Heart left ventricle (tissue), 16 donors: ENCODE results near the gene PMS2. TPM values are rescaled to one million over a fixed set of nuclear protein-coding genes. Genes with fewer than 3 reads are reported as not detected.
A peak's percentile ranks its signal among the peaks of the same experiment; 100 is the strongest.

Experiments
- ATAC-seq, 4 donors: fragments of 200-7000 bp; cut with Tn5 transposase; one replicate each; pipeline ENCODE4 v1.9.1; 2020 to 2022; ENCODE audit warnings: moderate library complexity in 4 of 4, mild to moderate bottlenecking in 3 of 4, moderate number of reproducible peaks in 1 of 4
- DNase-seq, 5 donors: peaks; one replicate each; pipeline ENCODE4 v3.0.0-alpha.2; 2020
- H3K27ac ChIP-seq, 12 donors: fragments of 200-600 bp; sonication (generic) in 4 of 12; one replicate each; pipeline versions ENCODE4 v1.5.0 to v1.8.0; 2016 to 2022; ENCODE audit warnings: mild to moderate bottlenecking in 2 of 12
- H3K27me3 ChIP-seq, 9 donors: fragments of 200-600 bp; sonication (generic) in 2 of 9; one replicate each; pipeline versions ENCODE4 v1.5.1 to v1.8.0; 2016 to 2022; ENCODE audit warnings: mild to moderate bottlenecking in 3 of 9
- H3K36me3 ChIP-seq, 9 donors: fragments of 200-600 bp; sonication (generic) in 2 of 9; one replicate each; pipeline versions ENCODE4 v1.5.0 to v1.8.0; 2018 to 2022; ENCODE audit warnings: mild to moderate bottlenecking in 2 of 9
- H3K4me1 ChIP-seq, 12 donors: fragments of 200-600 bp; sonication (generic) in 4 of 12; one replicate each; pipeline versions ENCODE4 v1.5.0 to v1.8.0; 2016 to 2022; ENCODE audit warnings: mild to moderate bottlenecking in 3 of 12
- H3K4me3 ChIP-seq, 12 donors: fragments of 200-600 bp; sonication (generic) in 4 of 12; one replicate each; pipeline versions ENCODE4 v1.5.0 to v1.8.0; 2017 to 2022; ENCODE audit warnings: mild to moderate bottlenecking in 9 of 12, moderate library complexity in 4 of 12
- H3K9me3 ChIP-seq, 12 donors: fragments of 200-600 bp; sonication (generic) in 4 of 12; one replicate each; pipeline versions ENCODE4 v1.5.0 to v1.8.0; 2016 to 2022; ENCODE audit warnings: mild to moderate bottlenecking in 1 of 12
- POLR2A ChIP-seq, 2 donors: fragments of 450-650 bp; IDR thresholded peaks; one replicate each; pipeline ENCODE4 v1.6.1; 2017; ENCODE audit warnings: antibody characterized with exemption in 2 of 2, mild to moderate bottlenecking in 2 of 2, moderate library complexity in 2 of 2
- WGBS, 4 donors: extraction: QIAGEN DNeasy Blood & Tissue Kit in 2 of 4; methylation state at CpG; one replicate each; pipeline versions ENCODE4 v1.1.5 to v1.1.7; 2013 to 2018; 5-methylcytosine and 5-hydroxymethylcytosine counted together
- intact Hi-C, 10 donors: fragments of 100-400 bp; cut with DNase I; formaldehyde crosslinking; loops; one replicate each; pipeline versions ENCODE4 v1.11.1 to v1.14.2; 2022
- polyA plus RNA-seq, 2 donors: library from polyadenylated mRNA; stranded (reverse); fragments of 200-250 nt; gene quantifications; one replicate each; pipeline ENCODE4 v1.2.3, GENCODE V29; 2013
- total RNA-seq, 9 donors: library from RNA; depleted of rRNA in 2 of 9; stranded (reverse); fragments of >200 nt in 2 of 9; fragmentation: NEBNext Ultra II Directional in 3 of 9; extraction: Animal tissue kit (Norgen Biotek cat#: 25700) in 3 of 9; gene quantifications; one replicate each; pipeline versions ENCODE4 v1.1.0 to v1.2.4, GENCODE V29; 2016 to 2023
- TF ChIP-seq, protein P1 (sequence below), 12 donors: fragments of 200-600 bp; sonication (generic) in 4 of 12; IDR thresholded peaks; one replicate each; pipeline versions ENCODE4 v1.5.0 to v1.8.0; 2018 to 2022; ENCODE audit warnings: antibody characterized with exemption in 12 of 12, mild to moderate bottlenecking in 5 of 12
- donor health status: ischemic (EF 13 %, LVEDD 7.1; RV severe dilation, severe dysfunction).
- donor health status: healthy with polysubstance abuse.
- donor health status: DM: no; HTN: yes; CAD: no.
- donor health status: DM: no; HTN: no; CAD: no.
- donor health status: ischemic (EF 25% LVEDD 6.9; RV normal size, moderate dysfunction).
- donor health status: ischemic (EF 25% LVEDD 5.7; RV mildly dilated, moderate dysfunction).
- donor health status: healthy.
- donor health status: DM: yes; HTN: yes; CAD: no.
- donor health status: ischemic (EF 35%, LVEDD 5.7; RV mildly dilated, moderate dysfunction).
- donor health status: nonischemic (EF 11% LVEDD 7.7; RV severe dilation, severe dysfunction).
- donor health status: DM: yes; HTN: yes; CAD: no.
- donor health status: PGD.
- donor health status: ischemic (EF 29% LVEDD 5.4; RV normal size, mild dysfunction).
- donor health status: nonischemic (EF 23%, LVEDD 6.1; RV moderate dilation, normal function).

Gene PMS2
- total and polyA plus RNA-seq, 11 donors = 2.4 to 10.5 (median 6.4) TPM

GRCh38 chr7:6022707-6023106 lies 13.9 kb upstream of the PMS2 start:
- intact Hi-C loops = no loop called here
- H3K9me3 ChIP-seq = no peaks in the 10 kb centered on the region
- H3K27ac ChIP-seq = no peak overlapping the region
- peaks cover 0 to 37% (median 9%) of the 10 kb centered on the region in 12 donors for H3K4me1 ChIP-seq
- WGBS, 4 donors = 84 to 92% (median 92%) methylated on average over 3 of the region's 3 CpGs
- peaks cover 0 to 100% (median 95%) of the 10 kb centered on the region in 9 donors for H3K36me3 ChIP-seq
- ATAC-seq (no peak), DNase-seq (no peak)
- no peaks in the 10 kb centered on the region for H3K27me3 ChIP-seq
- no peak for TF ChIP-seq POLR2A (IDR thresholded peaks at IDR 0.05)
- TF ChIP-seq, protein P1, sequence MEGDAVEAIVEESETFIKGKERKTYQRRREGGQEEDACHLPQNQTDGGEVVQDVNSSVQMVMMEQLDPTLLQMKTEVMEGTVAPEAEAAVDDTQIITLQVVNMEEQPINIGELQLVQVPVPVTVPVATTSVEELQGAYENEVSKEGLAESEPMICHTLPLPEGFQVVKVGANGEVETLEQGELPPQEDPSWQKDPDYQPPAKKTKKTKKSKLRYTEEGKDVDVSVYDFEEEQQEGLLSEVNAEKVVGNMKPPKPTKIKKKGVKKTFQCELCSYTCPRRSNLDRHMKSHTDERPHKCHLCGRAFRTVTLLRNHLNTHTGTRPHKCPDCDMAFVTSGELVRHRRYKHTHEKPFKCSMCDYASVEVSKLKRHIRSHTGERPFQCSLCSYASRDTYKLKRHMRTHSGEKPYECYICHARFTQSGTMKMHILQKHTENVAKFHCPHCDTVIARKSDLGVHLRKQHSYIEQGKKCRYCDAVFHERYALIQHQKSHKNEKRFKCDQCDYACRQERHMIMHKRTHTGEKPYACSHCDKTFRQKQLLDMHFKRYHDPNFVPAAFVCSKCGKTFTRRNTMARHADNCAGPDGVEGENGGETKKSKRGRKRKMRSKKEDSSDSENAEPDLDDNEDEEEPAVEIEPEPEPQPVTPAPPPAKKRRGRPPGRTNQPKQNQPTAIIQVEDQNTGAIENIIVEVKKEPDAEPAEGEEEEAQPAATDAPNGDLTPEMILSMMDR (IDR thresholded peaks at IDR 0.05) = no peak
- H3K4me3 ChIP-seq = no peak overlapping the region

DNA sequence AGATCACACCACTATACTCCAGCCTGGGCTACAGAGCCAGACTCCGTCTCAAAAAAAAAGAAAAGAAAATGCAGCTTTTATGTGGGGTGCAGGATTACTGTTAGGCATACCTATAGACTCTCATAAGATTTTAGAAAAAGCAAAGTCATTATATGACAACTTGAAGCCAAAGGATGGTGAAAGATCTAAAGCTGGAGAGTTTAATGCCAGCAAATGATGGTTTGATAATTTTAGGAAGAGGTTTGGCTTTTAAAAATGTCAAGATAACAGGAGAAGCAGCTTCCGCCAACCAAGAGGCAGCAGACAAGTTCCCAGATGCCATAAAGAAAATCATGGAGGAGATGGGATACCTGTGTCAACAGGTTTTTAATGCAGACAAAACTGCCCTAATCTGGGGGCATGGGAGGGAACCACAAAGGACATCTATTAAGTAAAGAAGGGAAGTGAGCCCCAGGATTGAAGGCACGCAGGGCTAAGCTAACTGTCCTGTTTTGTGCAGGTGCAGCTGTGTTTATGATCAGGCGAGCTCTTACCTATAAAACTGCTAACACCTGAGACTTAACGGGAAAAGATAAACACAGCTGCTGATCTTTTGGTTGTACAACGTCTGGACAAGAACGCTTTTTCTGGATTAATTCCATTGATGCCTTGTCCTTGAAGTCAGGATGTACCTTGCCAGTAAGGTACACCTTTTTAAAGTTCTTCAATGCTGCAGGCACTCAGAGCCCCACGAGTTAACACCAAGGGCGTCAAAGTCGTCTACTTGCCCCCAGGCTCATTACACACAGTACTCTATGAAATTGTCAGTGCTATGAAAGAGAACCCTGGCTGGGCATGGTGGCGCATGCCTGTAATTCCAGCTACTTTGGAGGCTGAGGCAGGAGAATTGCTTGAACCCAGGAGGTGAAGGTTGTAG lies 11.8 kb upstream of the PMS2 start:
- intact Hi-C loops = no loop called here
- H3K27ac ChIP-seq = no peak overlapping the region
- WGBS, 4 donors = 89 to 94% (median 91%) methylated on average over 11 of the region's 11 CpGs

DNA sequence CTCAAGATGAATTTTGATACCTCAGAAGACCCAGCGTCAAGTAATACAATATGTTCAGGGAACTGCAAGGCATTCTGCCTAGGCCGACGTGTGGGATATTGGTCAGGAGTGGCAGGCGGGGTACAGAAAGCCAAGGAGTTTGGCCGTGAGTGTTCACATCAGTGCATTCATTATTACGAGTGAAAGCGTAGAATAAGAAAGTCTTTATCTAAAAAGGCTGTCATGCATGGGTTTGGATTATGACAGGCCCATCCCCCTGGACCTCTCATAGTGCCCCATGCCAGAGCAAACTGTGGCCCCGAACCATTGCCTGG lies 7.8 kb upstream of the PMS2 start:
- H3K4me1 ChIP-seq = peaks cover 0 to 27% (median 3%) of the 10 kb centered on the region in 12 donors
- TF ChIP-seq, protein P1 (IDR thresholded peaks at IDR 0.05) = no peak
- no peak for TF ChIP-seq POLR2A (IDR thresholded peaks at IDR 0.05)
- DNase-seq (no peak), ATAC-seq (no peak)
- H3K27me3 ChIP-seq = no peaks in the 10 kb centered on the region
- no peaks in the 10 kb centered on the region for H3K9me3 ChIP-seq
- peaks cover 0 to 84% (median 69%) of the 10 kb centered on the region in 9 donors for H3K36me3 ChIP-seq
- H3K27ac ChIP-seq = peak overlapping the region in 1 of 12 donors; percentile 67
- intact Hi-C loops = loop anchor here in 1 of 10 donors (10.0 kb wide), 1 partner anchor 308 kb away; no protein-coding TSS in a partner anchor
- no peak overlapping the region for H3K4me3 ChIP-seq
- WGBS, 4 donors = 94 to 96% (median 95%) methylated on average over 8 of the region's 8 CpGs

More for the DNA sequence above, 11.8 kb upstream of the PMS2 start:
- peaks cover 0 to 21% (median 4%) of the 10 kb centered on the region in 12 donors for H3K4me1 ChIP-seq
- no peak for DNase-seq
- peaks cover 0 to 100% (median 98%) of the 10 kb centered on the region in 9 donors for H3K36me3 ChIP-seq
- H3K4me3 ChIP-seq = no peak overlapping the region
- TF ChIP-seq, protein P1 (IDR thresholded peaks at IDR 0.05) = no peak
- no peak for TF ChIP-seq POLR2A (IDR thresholded peaks at IDR 0.05)
- ATAC-seq = no peak
- no peaks in the 10 kb centered on the region for H3K9me3 ChIP-seq
- no peaks in the 10 kb centered on the region for H3K27me3 ChIP-seq

DNA sequence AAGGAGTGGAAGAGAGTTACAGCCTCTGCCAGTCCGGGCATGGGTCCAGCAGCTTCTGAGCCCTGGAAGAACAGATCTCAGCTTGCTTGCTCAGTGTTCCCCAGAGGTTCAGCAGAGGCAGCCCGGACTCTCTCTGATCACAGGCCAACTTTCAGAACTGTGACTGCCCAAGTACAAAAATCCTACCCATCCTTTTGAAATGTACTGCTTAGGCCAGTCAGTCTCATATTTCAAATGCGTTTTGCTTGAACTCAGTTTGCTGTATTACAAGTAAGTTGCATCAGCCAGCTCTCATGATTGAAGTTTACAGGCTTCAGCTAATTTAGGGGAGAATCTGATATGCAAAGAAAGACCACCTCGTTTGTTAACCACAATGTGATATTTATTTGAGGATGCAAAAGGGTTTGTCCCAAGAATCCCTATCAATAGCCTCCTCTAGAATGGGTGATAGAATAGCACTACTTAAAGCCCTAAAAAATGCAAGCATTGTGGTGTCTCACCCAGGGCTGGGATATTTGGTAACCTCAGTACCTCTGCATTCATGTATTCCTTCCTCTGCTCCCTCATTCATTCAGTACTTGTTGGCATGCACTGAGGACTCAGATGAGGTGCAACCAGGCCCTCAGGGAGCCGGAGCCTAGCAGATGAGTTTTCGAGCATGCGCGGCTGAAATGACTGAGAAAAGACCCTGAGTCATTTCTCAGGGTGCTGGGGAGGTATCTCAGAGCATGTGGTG lies 7.2 kb upstream of the PMS2 start:
- Histone ChIP-seq H3K9me3 (no peaks in the 10 kb centered on the region), H3K27ac (peak overlapping the region in 8 of 12 donors; percentile 0 to 67 (median 46)), H3K4me3 (no peak overlapping the region), H3K27me3 (no peaks in the 10 kb centered on the region), H3K4me1 (peaks cover 0 to 30% (median 6%) of the 10 kb centered on the region in 12 donors), H3K36me3 (peaks cover 0 to 79% (median 66%) of the 10 kb centered on the region in 9 donors)
- DNase-seq (peak; percentile 46 to 81 (median 77)), ATAC-seq (peak; percentile 62 to 90 (median 82))
- intact Hi-C loops = loop anchor here in 1 of 10 donors (10.0 kb wide), 1 partner anchor 309 kb away; no protein-coding TSS in a partner anchor
- TF ChIP-seq, protein P1 (IDR thresholded peaks at IDR 0.05) = no peak
- TF ChIP-seq POLR2A (IDR thresholded peaks at IDR 0.05) = no peak
- WGBS, 4 donors = 70 to 75% (median 72%) methylated on average over 8 of the region's 8 CpGs
